Measurements from ENCODE around the gene WDR91. TPM values are rescaled to one million over a fixed set of nuclear protein-coding genes. Genes with fewer than 3 reads are reported as not detected.

WDR91 gene
- 10 to 100 TPM; 46.2 to 52.0 (median 50.1) TPM for polyA plus RNA-seq (ENCODE audit: insufficient read length in 4 of 4)

DNA sequence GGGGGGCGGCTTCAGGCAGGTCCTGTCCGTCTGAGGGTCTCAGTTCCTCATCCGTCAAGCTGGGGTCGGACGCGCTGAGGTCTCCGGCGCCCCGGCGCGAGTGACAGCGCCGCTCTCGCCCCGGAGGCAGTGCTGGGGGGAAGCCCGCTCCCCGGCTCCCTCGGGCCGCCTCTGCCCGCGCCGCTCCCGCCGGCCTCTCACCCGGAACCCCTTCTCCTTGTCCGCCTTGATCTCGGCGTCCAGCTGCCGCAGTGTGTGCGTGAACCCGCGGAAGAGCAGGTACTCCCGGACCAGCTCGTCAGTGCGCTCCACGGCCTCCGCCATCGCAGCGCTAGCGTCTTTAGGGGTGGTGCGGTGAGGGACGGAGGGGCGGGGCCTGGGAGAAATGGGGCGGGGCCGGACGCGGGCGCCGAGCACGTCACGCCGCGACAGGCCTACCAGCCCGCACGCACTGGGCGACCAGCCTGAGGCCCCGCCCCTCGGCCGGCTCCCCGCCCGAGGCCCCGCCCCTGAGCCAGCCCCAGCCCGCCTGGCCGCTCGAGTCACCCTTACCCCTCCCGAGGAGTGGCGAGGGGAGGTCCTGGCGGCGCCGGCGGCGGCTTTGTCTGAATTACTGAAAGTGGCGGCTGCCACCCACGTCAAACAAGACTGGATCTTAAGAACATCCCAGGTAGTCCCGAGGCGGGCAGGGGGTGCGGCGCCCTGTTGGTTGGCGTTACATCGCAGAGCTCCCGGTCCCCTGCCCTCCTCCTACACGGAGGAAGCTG is at the start of gene WDR91:
TSS of gene WDR91 (minus strand) at position 348 of the 767 bp plus-strand sequence. CDS start at position 324, 24 bp downstream.
- DNase-seq (ENCODE audit: low read depth in 4 of 4, low spot score in 3 of 4), result peak; percentile 84 to 91 (median 88)

DNA sequence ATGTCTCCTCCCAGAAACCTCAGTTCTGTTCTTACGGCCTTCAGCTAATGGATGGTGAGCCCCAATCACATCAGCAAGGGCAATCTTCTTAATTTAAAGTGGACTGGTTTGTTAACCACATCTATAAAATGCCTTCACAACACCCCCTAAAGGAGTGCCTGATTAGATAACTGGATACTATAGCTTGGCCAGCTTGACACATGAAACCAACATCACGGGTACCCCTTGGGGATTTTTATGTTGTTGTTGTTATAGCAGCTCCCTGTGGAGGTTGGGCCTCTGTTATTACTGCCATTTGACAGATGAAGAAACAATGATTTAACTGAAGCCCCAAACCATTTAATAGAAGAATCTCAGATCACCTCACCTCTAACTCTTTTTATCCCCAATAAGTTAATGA is 49.1 kb upstream of the WDR91 start:
- no peak for DNase-seq (ENCODE audit: low read depth in 4 of 4, low spot score in 3 of 4)

DNA sequence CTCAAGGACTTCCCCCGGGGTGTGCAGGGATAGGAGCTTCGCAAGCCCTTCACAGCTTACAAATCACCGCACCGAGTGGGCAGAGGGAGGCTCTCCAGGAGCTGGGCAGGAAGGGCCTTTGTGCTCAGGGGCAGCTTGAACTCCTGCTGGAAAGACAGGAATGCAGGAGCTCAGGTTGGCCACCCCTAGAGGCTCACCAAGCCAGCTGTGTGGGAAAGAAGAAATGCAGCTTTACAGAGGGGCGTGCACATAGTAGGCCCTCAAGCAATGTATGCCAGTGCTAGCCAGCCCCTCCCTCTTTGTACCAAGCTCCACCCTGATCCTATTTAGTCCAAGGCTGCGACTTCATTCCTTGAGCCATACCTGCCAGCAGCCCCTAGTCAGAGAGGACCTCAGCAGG is 48.4 kb upstream of the WDR91 start:
- DNase-seq (ENCODE audit: low read depth in 4 of 4, low spot score in 3 of 4), result no peak

DNA sequence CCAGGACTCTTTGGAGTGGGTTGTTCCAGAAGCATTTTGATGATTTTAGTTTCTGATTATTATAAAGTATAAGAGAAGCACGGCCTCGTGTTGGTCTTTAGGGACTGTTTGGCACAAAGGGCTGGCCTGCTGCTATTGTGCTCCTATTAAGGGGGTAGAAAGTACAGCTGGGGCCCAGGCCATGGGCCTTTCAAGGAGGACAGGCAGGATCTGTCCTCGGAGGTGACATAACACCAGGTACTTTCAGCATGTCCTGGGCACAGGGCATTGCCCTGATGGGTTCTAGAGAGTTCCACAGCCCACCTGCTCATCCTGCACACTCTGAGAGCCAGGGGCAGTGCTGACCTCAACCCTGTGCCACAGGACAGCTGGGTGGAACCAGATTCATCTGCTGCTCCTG is 47.3 kb upstream of the WDR91 start:
- DNase-seq (ENCODE audit: low read depth in 4 of 4, low spot score in 3 of 4), result no peak

DNA sequence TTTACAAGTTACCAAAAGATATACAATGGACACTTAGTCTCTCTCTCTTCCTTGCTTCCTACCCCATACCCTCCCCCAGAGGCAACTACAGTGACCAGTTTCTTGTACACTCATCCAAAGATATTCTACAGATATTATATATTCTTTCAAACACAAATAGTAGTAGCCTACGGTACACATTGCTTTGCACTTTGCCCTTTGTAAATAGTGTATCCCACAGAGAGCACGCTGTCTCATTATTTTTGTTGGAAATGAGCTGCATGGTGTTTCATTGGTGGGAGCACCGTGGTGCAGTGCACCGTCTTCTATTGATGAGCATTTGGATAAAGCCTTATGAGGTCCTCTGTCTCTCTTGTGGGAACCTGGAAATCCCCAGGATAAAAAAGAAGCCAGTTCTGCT is 46.5 kb upstream of the WDR91 start:
- no peak for DNase-seq (ENCODE audit: low read depth in 4 of 4, low spot score in 3 of 4)

DNA sequence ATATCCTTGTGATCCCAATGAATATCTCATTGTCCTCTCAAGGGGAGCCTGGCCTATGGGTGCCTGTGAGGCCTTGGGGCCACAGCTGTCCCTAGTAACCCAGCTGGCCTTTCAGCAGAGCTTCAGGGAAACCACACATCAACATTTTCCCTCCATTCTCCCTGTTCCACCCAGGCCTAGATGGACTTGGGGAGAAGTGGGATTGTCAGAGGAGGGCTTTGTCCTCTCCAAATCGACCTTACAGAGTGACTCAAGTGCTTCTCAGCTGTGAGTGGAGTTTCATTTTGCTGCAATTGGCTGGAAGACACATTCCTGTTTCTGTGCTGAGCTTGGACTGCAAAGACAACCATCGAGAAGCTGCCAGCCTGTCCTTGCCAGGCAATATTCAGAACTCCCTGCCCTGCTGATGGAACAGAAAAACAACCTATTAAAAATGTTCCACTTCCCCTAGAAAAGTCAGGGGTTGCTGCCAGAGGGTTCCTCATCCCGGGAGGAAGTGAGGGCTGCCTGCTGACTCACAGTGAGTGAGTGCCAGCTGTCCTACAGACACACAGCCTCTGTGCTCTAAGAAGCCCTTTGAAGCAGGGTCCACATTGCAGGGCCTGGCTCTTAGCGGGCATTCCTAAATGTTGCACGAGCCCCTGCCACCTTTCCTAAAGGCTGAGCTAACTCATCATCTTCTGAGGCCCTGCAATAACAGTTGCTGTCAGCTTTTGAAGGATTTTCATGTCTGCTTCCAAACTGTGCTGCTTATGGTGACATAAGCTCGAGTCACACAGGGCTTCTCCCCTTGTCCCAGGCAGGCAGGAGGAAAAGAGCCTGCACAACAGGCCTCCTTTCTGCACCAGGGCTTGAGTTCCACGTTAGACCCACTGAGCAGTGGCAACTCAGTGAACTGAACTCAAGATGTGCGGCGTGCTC is 42.8 kb upstream of the WDR91 start:
- DNase-seq (ENCODE audit: low read depth in 4 of 4, low spot score in 3 of 4), result no peak

DNA sequence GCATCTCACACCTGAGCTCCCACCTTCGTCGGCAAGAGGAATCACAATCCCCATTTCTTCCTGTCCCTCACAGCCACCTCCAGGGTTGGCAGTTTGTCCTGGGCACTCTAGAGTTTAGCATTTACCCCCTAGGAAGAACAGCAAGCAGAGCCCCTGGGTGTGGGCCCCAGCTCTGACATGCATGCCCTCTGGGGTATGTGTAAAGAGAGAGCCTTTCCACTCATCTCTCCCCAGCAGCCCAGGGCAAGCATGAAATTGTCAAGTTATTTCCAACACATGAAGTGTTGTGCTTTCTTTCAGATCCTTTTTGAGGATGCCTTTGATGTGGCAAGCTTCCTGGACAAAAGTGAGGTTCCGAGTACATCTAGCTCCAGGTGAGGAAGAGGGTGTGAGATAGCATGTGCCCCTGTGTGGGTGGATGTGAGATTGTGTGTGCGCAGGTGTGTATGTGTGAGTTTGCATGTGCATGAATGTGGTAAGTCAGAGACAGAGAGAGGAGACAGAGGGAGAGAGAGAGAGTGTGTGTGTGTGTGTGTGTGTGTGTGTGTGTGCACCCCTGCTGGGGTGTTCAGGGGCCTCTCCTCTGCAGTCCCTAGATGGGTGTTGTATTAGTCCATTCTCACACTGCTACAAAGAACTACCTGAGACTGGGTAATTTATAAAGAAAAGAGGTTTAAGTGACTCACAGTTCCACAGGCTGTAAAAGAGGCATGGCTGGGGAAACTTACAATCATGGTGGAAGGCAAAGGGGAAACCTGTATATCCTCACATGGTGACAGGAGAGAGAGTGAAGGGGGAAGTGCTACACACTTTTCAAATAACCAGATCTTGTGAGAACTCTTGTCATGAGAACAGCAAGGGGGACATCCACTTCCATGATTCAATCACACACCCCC is 40.4 kb upstream of the WDR91 start:
- DNase-seq (ENCODE audit: low read depth in 4 of 4, low spot score in 3 of 4), result no peak

DNA sequence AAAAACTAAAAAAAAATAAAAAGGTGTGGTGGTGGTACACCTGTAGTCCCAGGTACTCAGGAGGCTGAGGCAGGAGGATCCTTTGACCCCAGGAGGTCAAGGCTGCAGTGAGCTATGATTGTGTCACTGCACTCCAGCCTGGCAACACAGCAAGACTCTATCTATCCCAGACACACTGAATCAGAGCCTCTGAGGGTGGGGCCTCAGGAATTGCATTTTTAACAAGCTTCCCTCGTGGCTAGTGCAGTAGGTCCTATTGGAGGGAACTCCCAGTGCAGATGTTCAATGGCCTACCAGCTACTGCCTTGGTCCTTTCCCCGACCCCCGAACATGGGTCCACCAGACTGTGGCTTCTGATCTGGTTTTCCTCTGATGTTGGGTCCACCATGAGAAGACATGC is 37.2 kb upstream of the WDR91 start:
- no peak for DNase-seq (ENCODE audit: low read depth in 4 of 4, low spot score in 3 of 4)

DNA sequence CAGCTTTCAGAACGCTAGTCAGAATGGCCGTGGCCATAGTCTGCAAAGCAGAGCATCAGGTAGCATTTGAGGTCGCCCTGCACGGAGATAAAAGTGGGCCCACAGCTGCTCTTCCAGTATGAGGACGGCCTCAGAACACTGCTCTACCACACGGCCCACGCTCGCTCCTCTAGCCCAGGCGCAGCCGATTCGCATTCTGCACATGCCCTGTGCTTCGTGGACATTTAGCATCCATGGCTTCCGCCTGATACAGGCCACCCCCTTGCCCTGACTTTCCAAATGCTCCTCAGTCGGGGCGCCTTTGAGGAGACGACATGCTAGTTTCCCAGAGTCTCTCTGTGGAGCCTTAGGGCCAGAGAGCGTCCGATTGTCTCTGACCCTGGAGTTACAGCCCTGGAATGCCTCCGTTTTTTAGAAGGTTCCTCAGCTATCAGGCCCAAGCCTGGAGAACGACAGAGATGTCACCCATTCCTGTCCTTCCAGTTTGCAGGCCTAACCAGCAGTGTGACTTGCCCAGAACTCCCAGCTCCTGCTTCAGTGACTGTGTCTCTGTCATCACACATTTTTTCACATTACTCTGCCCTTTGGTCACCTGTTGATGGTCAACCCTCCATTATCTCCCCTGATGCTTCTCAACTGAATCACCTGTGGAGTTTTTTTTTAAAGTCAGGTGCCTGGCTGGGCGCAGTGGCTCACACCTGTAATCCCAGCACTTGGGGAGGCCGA is 36.6 kb upstream of the WDR91 start:
- no peak for DNase-seq (ENCODE audit: low read depth in 4 of 4, low spot score in 3 of 4)

DNA sequence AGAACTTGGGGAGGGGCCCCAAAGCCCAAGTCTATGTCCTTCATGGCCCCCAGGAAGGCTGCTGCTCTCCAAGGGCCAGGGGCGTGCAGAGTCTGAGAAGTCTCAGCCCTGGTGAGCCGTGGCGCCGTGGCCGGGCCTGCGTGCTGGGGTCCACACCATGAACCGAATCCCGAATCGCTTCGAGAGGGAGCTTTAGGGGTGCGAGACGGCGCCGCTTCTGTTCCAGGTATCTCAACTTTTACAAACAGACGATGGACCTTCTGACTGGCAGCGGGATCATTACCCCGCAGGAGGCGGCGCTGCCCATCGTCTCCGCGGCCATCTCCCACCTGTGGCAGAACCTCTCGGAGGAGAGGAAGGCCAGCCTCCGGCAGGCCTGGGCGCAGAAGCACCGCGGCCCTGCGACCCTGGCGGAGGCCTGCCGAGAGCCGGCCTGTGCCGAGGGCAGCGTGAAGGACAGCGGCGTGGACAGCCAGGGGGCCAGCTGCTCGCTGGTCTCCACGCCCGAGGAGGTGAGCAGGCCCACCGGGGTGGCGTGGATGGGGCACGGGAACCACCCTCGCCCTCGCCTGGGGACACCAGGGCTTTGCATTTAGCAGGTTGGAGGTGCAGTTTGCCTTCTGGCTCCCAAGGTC is 35.0 kb upstream of the WDR91 start:
- no peak for DNase-seq (ENCODE audit: low read depth in 4 of 4, low spot score in 3 of 4)

DNA sequence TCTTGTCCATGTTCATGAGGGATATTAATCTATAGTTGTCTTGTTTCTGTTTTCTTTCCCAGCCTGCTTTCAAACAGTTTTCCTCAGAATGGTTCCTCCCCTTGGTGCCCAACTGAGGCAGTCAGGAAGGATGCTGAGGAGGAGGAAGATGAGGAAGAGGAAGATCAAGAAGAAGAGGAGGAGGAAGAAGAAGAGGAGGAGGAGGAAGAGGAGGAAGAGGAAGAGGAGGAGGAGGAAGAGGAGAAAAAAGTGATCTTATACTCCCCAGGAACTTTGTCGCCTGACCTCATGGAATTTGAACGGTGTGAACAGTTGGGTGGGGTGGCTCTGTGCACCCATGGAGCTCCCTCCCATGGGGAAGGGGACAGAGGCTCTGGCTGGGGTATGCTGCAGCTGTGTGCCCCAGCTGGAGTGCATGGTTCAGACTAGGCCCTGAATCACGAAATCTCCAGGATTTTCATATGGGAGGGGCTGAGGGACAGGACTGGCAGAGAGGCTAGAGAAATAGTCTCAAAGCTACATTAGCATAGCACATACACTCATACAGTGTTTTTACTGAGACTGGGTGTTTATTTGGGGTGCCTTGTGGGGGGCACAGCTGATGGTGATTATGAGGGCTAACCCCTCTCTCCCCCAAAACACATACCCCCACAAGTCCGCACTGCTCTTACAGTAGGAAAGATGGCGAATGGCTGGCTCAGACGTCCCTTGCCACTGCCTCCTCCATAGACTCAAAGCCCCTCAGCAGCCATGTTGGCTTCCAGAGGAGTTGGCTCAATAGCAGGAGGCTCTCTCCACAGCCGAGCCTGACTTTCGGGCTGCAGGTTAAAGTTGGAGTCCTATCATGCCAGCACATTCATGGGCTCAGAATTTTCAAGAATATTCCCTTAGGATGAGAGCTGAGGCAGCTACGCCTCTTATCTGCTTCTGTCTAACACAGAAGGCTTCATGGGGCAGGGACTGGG is 34.2 kb upstream of the WDR91 start:
- no peak for DNase-seq (ENCODE audit: low read depth in 4 of 4, low spot score in 3 of 4)

DNA sequence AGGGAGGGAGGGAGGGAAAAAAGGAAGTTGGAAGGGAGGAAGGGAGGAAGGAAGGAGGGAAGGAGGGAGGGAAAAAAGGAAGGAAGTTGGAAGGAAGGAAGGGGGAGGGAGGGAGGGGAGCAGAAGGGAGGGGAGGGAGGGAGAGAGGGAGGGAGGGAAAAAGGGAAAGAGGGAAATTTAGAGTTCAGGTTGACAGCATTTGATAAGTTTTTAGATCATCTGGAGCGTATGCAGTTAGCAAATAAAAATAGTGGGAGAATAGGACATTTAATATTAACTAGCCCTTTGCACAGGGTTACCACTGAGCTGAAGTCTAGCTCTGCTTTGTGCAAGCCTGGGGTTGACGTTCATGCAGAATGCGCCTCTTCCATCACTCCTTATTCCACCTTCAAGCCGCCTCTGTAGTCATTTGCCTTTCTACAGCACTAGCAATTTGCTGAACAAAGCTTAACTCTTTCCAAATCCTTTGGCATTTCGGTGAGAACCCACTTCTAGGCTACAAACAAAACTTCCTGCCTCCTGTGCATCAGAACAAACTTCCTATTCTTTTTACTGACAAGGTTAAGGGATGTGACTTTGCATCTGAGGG is 30.9 kb upstream of the WDR91 start:
- no peak for DNase-seq (ENCODE audit: low read depth in 4 of 4, low spot score in 3 of 4)

DNA sequence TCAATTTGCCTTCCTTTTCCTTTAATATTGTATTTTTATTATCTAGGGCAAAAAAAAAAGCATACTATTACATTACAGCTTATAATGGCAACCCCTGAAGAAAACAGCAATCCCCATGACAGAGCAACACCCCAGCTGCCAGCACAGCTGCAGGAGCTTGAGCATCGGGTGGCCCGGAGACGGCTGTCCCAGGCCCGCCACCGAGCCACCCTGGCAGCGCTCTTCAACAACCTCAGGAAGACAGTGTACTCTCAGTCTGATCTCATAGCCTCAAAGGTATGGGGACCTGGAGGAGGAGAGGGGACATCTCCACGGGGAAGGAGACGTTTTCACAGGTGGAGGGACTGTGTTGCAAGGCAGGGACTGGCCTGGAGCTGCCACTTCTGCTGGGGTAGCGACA is 29.1 kb upstream of the WDR91 start:
- no peak for DNase-seq (ENCODE audit: low read depth in 4 of 4, low spot score in 3 of 4)

DNA sequence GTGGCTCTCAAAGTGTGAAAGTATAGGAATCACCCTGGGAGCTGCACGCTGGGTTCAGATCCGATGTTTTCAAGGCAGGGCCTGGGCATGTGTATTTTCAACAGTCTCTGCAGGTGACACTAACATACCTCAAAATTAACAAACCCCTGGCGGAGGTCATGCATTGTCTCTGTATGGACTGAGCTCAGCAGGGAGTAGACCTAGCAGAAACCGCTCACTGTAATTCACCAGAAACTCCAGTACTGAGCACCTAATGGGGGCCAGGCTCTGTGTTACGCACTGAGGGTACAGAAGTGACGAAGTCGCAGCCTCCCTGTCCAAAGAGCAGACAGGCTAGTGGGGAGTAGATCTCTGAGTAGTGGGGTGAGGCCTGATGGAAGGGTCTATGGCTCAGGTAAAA is 27.9 kb upstream of the WDR91 start:
- DNase-seq (ENCODE audit: low read depth in 4 of 4, low spot score in 3 of 4), result no peak

DNA sequence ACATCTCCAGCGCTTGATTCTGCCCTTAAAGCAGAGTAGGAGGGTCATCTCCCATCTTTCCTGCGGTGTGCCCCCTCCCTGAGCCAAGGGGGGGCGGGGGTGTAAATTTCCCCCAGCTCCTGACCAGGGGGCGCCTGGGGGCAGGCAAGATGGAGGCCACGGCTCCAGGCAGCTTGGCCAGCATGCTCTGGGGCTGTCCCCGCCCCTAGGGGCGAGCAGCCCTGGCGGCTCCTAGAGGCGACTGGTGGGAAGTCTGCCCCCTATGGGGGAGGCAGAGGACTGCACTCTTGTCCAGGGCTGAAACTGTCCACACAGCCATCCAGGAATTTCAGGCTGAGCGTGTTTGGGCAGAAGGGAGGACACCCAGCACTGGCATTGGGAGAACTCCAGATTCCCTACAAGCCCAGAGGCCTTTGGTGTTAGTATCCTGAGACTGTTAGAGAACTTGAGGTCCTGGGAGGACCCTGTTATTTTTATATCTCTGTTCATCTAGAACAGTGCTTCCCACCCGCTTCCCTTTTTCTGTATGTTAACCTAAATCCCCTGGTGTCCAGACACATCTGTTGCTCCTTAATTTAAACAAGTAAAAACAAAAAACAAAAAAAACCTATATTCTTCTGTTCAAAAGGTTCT is 26.9 kb upstream of the WDR91 start:
- DNase-seq (ENCODE audit: low read depth in 4 of 4, low spot score in 3 of 4), result no peak

DNA sequence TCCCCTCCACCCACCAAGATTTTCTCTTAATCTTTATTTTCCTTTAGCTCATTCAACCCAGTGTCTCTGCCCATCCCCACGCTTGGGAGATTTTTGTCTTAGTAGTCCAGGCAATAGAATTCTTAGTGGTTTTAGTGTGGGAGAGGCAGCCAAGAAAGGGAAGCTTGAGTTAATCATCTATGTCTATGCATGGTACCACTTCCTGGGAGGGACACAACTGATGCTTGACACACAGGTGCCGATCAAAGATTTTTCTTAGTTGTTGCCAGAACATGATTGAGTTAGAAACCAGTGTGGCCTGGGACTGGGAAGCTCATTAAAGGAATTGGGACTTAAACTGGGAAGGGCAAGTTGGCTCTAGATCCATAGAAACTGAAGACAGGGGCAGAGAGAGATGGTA is 25.4 kb upstream of the WDR91 start:
- DNase-seq (ENCODE audit: low read depth in 4 of 4, low spot score in 3 of 4), result no peak

DNA sequence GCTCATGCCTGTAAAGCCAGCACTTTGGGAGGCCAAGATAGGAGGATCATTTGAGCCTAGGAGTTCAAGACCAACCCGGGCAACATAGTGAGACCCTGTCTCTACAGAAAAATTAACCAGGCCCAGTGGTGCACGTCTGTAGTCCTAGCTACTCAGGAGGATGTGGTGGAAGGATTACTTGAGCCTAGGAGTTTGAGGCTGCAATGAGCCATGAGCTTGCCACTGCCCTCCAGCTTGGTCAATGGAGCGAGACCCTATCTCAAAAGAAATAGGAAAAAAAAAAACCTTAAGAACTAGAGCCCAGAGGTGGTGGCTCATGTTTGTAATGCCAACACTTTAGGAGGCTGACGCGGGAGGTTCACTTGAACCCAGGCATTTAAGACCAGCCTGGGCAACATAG is 24.5 kb upstream of the WDR91 start:
- DNase-seq (ENCODE audit: low read depth in 4 of 4, low spot score in 3 of 4), result no peak

DNA sequence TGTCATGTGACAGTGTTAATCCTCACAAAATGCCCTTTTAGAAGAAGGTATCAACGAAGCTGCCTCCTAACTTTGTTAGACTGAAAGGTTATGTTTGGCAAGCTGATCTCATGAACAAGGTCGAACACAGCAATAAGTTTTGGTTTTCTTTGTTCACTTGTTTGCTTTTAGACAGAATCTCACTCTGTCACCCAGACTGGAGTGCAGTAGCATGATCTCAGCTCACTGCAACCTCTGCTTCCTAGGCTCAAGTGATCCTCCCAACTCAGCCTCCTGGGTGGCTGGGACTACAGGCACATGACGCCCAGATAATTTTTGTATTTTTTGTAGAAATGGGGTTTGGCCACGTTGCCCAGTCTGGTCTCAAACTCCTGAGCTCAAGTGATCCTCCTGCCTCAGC is 23.4 kb upstream of the WDR91 start:
- no peak for DNase-seq (ENCODE audit: low read depth in 4 of 4, low spot score in 3 of 4)
